HG02571 (cell line): ENCODE measurements around the gene TMEM117.

Source experiments
- ATAC-seq: cut with Tn5 transposase; IDR thresholded peaks from one replicate; pipeline ENCODE4 v1.9.1; 2021; ENCODE audit warnings: mild to moderate bottlenecking, moderate library complexity; ENCODE audit not compliant: unreplicated experiment

The TMEM117 gene

DNA sequence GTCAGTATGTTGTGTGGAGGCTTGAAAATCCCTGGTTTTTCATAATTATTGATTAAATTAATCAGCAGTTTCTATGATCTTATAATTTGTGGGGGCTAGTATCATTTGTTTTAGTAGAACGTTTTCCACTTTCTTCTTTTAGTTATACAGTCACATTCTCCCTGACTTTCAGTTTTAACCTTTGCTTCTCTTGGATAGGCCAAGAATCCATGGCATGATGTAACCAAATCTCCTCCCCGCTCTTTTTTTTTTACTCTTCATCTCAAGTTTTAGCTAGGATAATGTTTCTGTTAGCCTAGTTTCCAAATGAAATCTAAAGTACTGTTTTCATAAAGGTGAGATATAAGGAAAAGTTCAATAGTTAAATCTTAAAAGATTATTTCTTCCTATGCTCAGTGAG lies 106.5 kb downstream of the TMEM117 start:
- ATAC-seq = no peak

GRCh38 chr12:43945983-43946382 lies 110.1 kb downstream of the TMEM117 start:
- ATAC-seq = no peak

DNA sequence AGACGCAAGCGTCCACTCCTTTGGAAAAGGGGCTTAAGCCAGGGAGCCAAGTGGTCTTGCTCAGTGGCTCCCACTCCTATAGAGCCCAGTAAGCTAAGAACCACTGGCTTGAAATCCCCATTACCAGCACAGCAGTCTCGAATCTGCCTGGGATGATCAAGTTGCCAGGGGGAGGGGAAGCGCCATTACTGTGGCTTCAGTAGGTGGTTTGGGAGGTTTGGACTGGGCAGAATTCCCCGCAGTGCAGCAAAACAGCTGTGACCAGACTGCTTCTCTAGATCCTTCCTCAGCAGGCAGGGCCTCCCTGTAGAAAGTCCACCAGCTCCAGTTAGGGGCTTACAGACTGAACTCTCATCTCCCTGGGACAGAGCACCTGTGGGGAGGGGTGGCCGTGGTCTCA lies 115.4 kb downstream of the TMEM117 start:
- no peak for ATAC-seq

DNA sequence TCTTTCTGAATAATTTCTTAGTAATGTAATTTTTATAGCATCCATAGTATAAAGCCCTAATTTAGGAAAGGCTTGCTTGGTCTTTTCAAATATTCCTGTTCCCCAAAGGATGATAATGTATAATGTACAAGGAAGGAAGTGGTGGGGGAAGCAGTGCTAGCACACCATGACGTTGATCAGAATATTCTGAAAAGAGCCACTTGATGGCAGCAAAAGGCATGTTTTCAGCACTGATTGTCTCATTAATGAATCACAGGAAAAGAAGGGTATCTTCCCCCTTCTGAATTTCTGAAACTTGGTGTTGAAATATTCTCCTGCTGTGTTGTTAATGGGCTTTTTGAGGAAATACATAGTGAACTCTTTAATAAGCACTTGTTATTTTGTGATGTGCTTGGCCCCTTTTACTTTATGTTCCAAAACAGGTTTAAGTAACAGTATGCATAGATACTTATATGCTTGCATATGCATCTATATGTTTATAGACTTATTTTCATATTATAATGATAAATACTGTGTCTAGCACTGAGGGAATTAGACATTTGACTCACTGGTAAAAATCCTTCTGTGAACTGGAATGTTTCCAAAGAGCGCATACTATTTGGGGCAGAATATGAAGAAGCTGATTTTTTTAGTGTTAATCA lies 122.0 kb downstream of the TMEM117 start:
- peak; percentile 89 for ATAC-seq

DNA sequence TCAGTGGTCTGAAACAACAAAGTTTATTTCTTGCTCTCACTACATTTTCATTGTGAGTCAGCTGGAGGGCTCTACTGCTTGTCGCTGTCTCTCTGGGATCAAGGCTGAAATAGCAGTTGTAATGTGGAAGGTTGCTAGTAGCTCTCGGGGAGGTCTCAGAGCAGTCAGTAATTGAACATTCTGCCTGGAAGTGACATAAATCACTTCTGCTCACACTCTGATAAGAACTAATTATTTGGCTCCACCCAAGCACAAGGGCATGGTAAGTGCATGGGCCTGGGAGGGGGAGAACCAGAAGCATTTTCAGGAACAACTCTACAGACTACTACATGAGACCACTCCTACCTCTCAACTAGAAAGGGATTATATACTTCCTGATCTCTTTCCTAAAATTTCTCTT lies 128.2 kb downstream of the TMEM117 start:
- ATAC-seq = no peak

- no peak for ATAC-seq
Observed at GRCh38 chr12:43964961-43965360, 129.1 kb downstream of the TMEM117 start.

GRCh38 chr12:43965899-43966298 lies 130.0 kb downstream of the TMEM117 start:
- ATAC-seq = no peak

GRCh38 chr12:43968736-43969135 lies 132.9 kb downstream of the TMEM117 start:
- ATAC-seq = no peak

DNA sequence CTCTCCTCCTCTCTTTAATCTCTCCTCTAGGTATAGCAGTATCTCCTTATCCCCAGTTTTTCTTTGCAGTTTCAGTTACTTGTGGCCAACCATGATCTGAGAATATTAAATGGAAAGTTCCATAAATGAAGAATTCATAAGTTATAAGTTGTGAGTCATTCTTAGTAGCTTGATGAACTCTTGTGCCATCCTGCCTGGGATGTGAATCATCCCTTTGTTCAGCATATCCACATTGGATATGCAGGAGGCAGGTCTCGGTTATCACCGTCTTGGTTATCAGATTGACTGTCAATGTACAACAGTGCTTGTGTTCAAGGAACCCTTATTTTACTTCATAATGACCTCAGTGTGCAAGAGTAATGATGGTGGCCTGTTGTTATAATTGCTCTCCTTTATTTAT lies 134.0 kb downstream of the TMEM117 start:
- ATAC-seq = no peak

DNA sequence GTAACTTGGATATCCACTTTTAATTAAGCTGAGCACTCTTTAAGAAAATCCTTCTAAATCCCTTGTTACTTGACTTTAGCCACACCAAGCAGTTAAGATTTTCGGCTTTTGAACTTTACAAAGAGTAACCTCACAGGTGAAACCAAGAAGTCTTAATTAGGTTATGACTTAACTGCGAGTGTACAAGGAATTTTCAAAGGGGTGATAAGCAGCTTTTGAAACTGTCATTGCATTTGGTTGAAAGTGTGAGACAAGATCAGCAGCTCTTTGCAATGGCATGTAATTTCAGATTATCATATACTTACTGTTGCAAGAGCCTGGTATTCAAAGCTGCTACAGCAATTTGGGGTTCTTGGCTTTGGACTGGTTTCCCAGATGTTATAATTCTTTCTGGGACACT lies 137.5 kb downstream of the TMEM117 start:
- ATAC-seq = no peak

DNA sequence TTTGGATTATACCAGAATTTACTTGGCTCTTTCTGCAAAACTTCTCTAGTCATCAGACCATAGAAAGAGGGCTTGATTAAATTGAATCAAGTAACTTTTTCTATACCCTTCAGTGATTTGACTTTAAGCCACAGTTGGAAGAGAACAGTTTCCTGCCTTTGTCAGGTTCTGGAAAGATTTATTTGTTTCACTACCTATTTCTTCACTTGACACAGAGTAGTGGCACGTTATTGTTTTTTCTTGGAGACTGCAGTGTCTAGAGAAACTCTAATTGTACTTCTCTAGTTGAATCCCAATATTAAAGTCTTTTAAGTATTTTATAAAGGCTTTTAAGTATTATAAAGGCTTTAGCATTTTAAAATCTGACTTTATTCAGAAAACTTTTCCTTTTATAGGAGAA lies 138.1 kb downstream of the TMEM117 start:
- ATAC-seq = no peak

DNA sequence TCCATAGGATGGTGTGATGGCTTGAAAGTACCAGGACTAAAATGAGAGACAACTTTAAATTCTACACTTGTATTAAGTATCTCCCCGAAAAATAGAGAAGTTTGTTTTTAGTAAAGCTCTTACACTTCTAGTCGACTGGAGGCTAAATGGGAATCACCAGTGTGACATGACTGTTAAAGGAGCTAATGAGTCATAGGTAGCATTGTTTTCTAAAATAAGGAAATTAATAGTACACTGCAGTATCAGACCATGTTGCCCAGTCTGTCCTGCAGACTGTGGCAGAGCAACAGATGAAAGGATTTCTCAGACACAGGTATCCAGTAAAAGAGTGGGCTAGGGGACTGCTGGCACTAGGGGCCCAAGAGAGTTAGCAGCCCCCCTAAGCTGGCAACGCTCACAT lies 140.1 kb downstream of the TMEM117 start:
- no peak for ATAC-seq

DNA sequence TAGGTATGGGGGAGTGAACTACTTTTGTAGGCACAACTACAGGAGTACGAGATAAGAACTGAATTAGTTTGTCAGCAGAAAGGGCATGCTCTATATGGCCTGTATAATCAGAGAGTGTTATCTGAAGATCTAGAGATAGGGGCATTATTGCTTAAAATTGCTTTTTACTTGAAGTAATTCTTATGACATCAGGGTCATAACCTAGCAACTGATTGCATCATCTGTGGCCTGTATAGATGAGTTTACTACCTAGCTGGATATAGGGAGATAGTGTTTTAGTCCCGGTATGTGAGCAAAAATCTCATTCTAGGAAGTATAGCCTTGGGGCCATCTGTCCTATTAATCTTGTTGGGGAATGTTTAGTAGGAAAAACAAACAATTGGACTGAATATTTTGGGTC lies 142.7 kb downstream of the TMEM117 start:
- no peak for ATAC-seq

DNA sequence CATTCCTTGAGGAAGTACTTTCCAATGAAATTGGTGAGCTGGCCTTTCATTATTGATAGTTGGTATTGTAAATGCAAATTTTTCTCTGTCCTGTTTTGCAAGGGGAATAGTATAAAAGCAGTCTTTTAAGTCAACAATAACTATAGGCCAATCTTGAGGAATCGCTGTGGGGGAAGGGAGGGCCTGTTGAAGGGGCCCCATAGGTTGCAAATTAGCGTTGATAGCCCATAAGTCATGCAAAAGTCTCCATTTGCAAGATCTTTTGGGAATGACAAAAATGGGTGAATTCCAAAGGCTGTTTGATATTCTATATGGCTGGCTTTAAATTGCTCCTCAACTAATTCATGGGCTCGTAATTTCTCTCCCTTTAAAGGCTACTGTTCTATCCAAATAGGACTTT lies 143.6 kb downstream of the TMEM117 start:
- no peak for ATAC-seq

DNA sequence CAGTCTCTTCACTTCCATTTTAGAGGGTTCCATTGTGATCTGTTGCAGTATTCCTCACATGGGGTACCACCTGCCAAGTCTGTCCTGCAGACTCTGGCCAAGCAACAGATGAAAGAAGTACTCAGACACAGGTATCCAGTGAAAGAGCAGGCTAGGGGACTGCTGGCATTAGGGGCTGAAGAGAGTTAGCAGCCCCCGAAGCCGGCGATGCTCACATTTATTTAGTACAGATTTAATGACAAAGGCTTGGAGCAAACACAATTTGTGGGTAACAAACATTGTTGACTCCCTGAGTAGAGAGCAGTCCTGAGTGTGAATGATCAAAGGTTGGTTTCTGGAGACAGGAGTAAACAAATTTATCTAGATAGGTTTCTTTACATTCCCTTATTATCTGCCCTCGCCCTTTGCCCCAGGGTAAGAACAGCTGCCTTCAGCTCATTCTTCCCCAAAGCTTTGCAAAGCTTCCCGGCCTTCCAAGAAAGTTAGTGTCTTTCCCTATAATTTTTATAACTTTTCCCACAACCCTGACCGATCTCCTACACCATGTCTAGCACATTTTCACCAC lies 144.8 kb downstream of the TMEM117 start:
- ATAC-seq = no peak

GRCh38 chr12:43981726-43982125 lies 145.8 kb downstream of the TMEM117 start:
- no peak for ATAC-seq

- no peak for ATAC-seq
Observed at GRCh38 chr12:43982544-43982943, 146.7 kb downstream of the TMEM117 start.

GRCh38 chr12:43988838-43989560 lies 153.1 kb downstream of the TMEM117 start:
- peak; percentile 99 for ATAC-seq

GRCh38 chr12:43992856-43993255 lies 157.0 kb downstream of the TMEM117 start:
- no peak for ATAC-seq

- ATAC-seq = peak; percentile 97
Observed at GRCh38 chr12:44000309-44000952, 164.6 kb downstream of the TMEM117 start.

GRCh38 chr12:44002607-44003006 lies 166.7 kb downstream of the TMEM117 start:
- no peak for ATAC-seq

- no peak for ATAC-seq
Observed at GRCh38 chr12:44003721-44004120, 167.8 kb downstream of the TMEM117 start.
